ENCODE measurements around the gene AUTS2.

AUTS2 gene

GRCh38 chr7:69714886-69715576 is 116.8 kb downstream of the AUTS2 start:
- TF ChIP-seq CTCF (IDR thresholded peaks at IDR 0.05), result no peak

GRCh38 chr7:69717221-69717620 is 118.9 kb downstream of the AUTS2 start:
- no peak for TF ChIP-seq CTCF (IDR thresholded peaks at IDR 0.05)

- TF ChIP-seq CTCF (IDR thresholded peaks at IDR 0.05), result no peak
Measured at GRCh38 chr7:69719717-69720116, 121.4 kb downstream of the AUTS2 start.

- TF ChIP-seq CTCF (IDR thresholded peaks at IDR 0.05), result no peak
Measured at GRCh38 chr7:69722843-69723242, 124.6 kb downstream of the AUTS2 start.

- TF ChIP-seq CTCF (IDR thresholded peaks at IDR 0.05), result no peak
Measured at GRCh38 chr7:69723663-69724062, 125.4 kb downstream of the AUTS2 start.

GRCh38 chr7:69728304-69728703 is 130.0 kb downstream of the AUTS2 start:
- no peak for TF ChIP-seq CTCF (IDR thresholded peaks at IDR 0.05)

- no peak for TF ChIP-seq CTCF (IDR thresholded peaks at IDR 0.05)
Measured at GRCh38 chr7:69732203-69732602, 133.9 kb downstream of the AUTS2 start.

- no peak for TF ChIP-seq CTCF (IDR thresholded peaks at IDR 0.05)
Measured at GRCh38 chr7:69735582-69735981, 137.3 kb downstream of the AUTS2 start.

Measured in LNCAP (cell line).